Endothelial cell of umbilical vein (primary cell): Measurements from ENCODE around the gene CPNE8. TPM values are rescaled to one million over a fixed set of nuclear protein-coding genes. Genes with fewer than 3 reads are reported as not detected.

Source experiments
- BruUV-seq: library from RNA; stranded (reverse); fragments of 400-500 nt; replicated peaks from 2 replicates; lab custom pipeline; 2021; lab: Mats Ljungman, UMichigan
- CTCF ChIA-PET: fragments of 300-600, 350-600 bp; sonication (Branson Sonifier 250); formaldehyde crosslinking; loops from one replicate; lab custom pipeline; 2021; ENCODE audit warnings: antibody characterized with exemption, inconsistent platforms; lab: Charles Lee
- POLR2A ChIA-PET: fragments of 300-600, 350-600 bp; sonication (Branson Sonifier 250); formaldehyde crosslinking; loops from one replicate; lab custom pipeline; 2021; ENCODE audit warnings: antibody characterized with exemption, inconsistent platforms; lab: Charles Lee
- DNase-seq: peaks from one replicate; pipeline ENCODE4 v3.0.0-alpha.2; 2011; ENCODE audit warnings: low read depth, low spot score
- FAIRE-seq: peaks from 2 replicates; lab custom pipeline; 2011; peaks lifted over from hg19 to GRCh38; lab: Jason Lieb, UNC
- H2AFZ ChIP-seq: 2 replicates; pipeline ENCODE4 v1.6.0; 2012; ENCODE audit warnings: low read depth, low read length, control low read depth, inconsistent platforms
- H3K27ac ChIP-seq: 2 replicates; pipeline ENCODE4 v1.5.1; 2011; ENCODE audit warnings: low read depth, mild to moderate bottlenecking, control low read depth, low read length, moderate library complexity; ENCODE audit not compliant: insufficient read depth
- H3K27me3 ChIP-seq, 2 experiments: 2 replicates each; pipeline versions ENCODE4 v1.6.0 to v1.6.1; 2011; ENCODE audit warnings: low read length in 2 of 2, mixed read lengths in 1 of 2; ENCODE audit not compliant: control insufficient read depth in 2 of 2, insufficient read depth in 2 of 2
- H3K36me3 ChIP-seq, 2 experiments: 2 replicates in 1 of 2; 3 replicates in 1 of 2; pipeline ENCODE4 v1.5.1; 2011; ENCODE audit warnings: low read length in 2 of 2, mild to moderate bottlenecking in 1 of 2, moderate library complexity in 1 of 2; ENCODE audit not compliant: control insufficient read depth in 2 of 2, insufficient read depth in 2 of 2; ENCODE audit errors: extremely low read depth in 1 of 2
- H3K4me1 ChIP-seq: 3 replicates; pipeline ENCODE4 v1.5.1; 2011; ENCODE audit warnings: mild to moderate bottlenecking, low read length; ENCODE audit not compliant: control insufficient read depth, insufficient read depth; ENCODE audit errors: extremely low read depth
- H3K4me2 ChIP-seq: 2 replicates; pipeline ENCODE4 v1.6.1; 2011; ENCODE audit warnings: low read length, control low read depth, mixed read lengths; ENCODE audit not compliant: insufficient read depth
- H3K4me3 ChIP-seq, 3 experiments: fragments of 200-600 bp in 1 of 3; sonication (generic), shearing (Covaris generic) in 1 of 3; replicated peaks in 1 of 3; 2 replicates each; pipeline ENCODE4 v1.5.1; 2011 to 2016; ENCODE audit warnings: control low read depth in 3 of 3, low read length in 3 of 3, mild to moderate bottlenecking in 2 of 3, inconsistent platforms in 1 of 3, low read depth in 1 of 3, moderate library complexity in 1 of 3; ENCODE audit not compliant: insufficient read depth in 1 of 3
- H3K79me2 ChIP-seq: 2 replicates; pipeline ENCODE4 v1.6.0; 2012; ENCODE audit warnings: low read length, inconsistent platforms; ENCODE audit not compliant: control insufficient read depth, insufficient read depth
- H3K9ac ChIP-seq: replicated peaks from 2 replicates; pipeline ENCODE3; 2011; ENCODE audit warnings: low read length, control low read depth; ENCODE audit not compliant: insufficient read depth; ENCODE audit errors: extremely low read depth
- H3K9me1 ChIP-seq: replicated peaks from 3 replicates; pipeline ENCODE4 v1.6.0; 2011; ENCODE audit warnings: mild to moderate bottlenecking, low read length; ENCODE audit not compliant: control insufficient read depth, insufficient read depth; ENCODE audit errors: extremely low read depth
- H3K9me3 ChIP-seq: replicated peaks from 2 replicates; pipeline ENCODE4 v1.5.1; 2012; ENCODE audit warnings: low read length, inconsistent platforms; ENCODE audit not compliant: control insufficient read depth, insufficient read depth
- H4K20me1 ChIP-seq: replicated peaks from 2 replicates; pipeline ENCODE3; 2011; ENCODE audit warnings: mild to moderate bottlenecking, low read length; ENCODE audit not compliant: control insufficient read depth, insufficient read depth; ENCODE audit errors: extremely low read depth
- EZH2 ChIP-seq: IDR thresholded peaks from 2 replicates; pipeline ENCODE4 v1.6.1; 2012; ENCODE audit warnings: borderline replicate concordance, low read depth, mild to moderate bottlenecking, moderate library complexity, low read length, inconsistent platforms; ENCODE audit not compliant: severe bottlenecking
- FOS ChIP-seq: IDR thresholded peaks from 2 replicates; pipeline ENCODE4 v1.6.1; 2011; ENCODE audit warnings: mild to moderate bottlenecking, low read length, moderate library complexity, borderline replicate concordance; ENCODE audit not compliant: insufficient read depth
- GATA2 ChIP-seq: IDR thresholded peaks from 2 replicates; pipeline ENCODE4 v1.7.0; 2011; ENCODE audit warnings: low read depth, mild to moderate bottlenecking, moderate library complexity, mixed read lengths, low read length; ENCODE audit not compliant: insufficient read length, insufficient read depth
- JUN ChIP-seq: IDR thresholded peaks from 2 replicates; pipeline ENCODE4 v1.6.1; 2011; ENCODE audit warnings: borderline replicate concordance, low read depth; ENCODE audit not compliant: insufficient read length, insufficient read depth
- POLR2A ChIP-seq: IDR thresholded peaks from 2 replicates; pipeline ENCODE4 v1.6.1; 2012; ENCODE audit warnings: low read depth, mild to moderate bottlenecking, control low read depth, low read length
- POLR2AphosphoS5 ChIP-seq: IDR thresholded peaks from 2 replicates; pipeline ENCODE4 v1.6.1; 2012; ENCODE audit warnings: low read depth, mild to moderate bottlenecking, control low read depth, low read length, moderate library complexity; ENCODE audit not compliant: insufficient read depth
- dilution Hi-C: fragments of 300-500 bp; cut with MboI; formaldehyde crosslinking; loops from one replicate; pipeline ENCODE4 v1.15.0; 2019; ENCODE audit warnings: low sequenced_read_pairs; ENCODE audit not compliant: extremely low pct_ligation_motif_present
- intact Hi-C: fragments of 100-400 bp; cut with micrococcal nuclease; formaldehyde crosslinking; loops from one replicate; pipeline ENCODE4 v1.10.0; 2022
- polyA plus RNA-seq, 4 experiments: library from polyadenylated mRNA; depleted of rRNA in 3 of 4; stranded (reverse) in 3 of 4; unstranded in 1 of 4; fragments of >200 nt; gene quantifications; 2 replicates each; pipeline versions ENCODE4 v1.2.1 to v1.2.3, GENCODE V29; 2011 to 2012; ENCODE audit warnings: missing spikeins in 1 of 4
- total RNA-seq: library from RNA; stranded (reverse); gene quantifications from 2 replicates; pipeline ENCODE4 v1.2.3, GENCODE V29; 2021
- TF ChIP-seq, protein P1 (sequence below), 2 donors: IDR thresholded peaks; 1 replicate in 1 of 2; 2 replicates in 1 of 2; pipeline ENCODE4 v1.5.1; 2011; ENCODE audit warnings: low read length in 2 of 2, mild to moderate bottlenecking in 2 of 2, moderate library complexity in 2 of 2, control low read depth in 1 of 2, inconsistent platforms in 1 of 2, low read depth in 1 of 2; ENCODE audit not compliant: insufficient read depth in 1 of 2; ENCODE audit errors: extremely low read depth in 1 of 2

The CPNE8 gene
- total and polyA plus RNA-seq, 2 donors (not counting 3 experiments of a cell fraction or from before 2014, with no cell fraction given) = 4.4 to 13.7 TPM

DNA sequence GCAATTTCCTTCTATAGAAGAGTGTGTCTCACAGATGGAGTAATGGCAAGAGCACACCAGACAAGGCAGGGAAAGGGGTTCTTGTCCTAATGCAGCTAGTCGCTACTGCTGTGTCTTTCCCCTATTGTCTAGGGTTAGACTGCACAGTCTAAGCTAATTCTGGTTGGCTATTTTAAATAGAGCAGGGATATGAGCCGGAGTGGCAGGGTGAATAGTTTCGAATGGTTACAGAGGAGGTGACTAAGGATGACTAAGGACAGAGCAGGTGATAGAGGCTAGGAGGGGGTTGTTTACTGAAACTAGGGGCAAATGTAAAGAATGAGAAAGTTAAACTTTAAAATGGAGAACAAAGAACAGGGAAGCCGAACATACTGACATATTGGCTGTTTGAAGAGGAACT lies 25.6 kb upstream of the CPNE8 start:
- no peak for DNase-seq
- Histone ChIP-seq H3K36me3 (no peaks in the 10 kb centered on the region), H3K27me3 (no peaks in the 10 kb centered on the region), H4K20me1 (no peaks in the 10 kb centered on the region), H3K79me2 (no peaks in the 10 kb centered on the region), H3K4me3 (no peak overlapping the region), H2AFZ (no peak overlapping the region), H3K9ac (no peak overlapping the region), H3K4me1 (no peaks in the 10 kb centered on the region), H3K27ac (no peak overlapping the region), H3K4me2 (no peak overlapping the region), H3K9me1 (no peaks in the 10 kb centered on the region), H3K9me3 (no peaks in the 10 kb centered on the region)
- ChIA-PET CTCF (interaction anchor here (2.8 kb wide), 1 partner anchor 10 kb away, joined by 15 read pairs; no protein-coding TSS in a partner anchor), POLR2A (no interaction called here)
- BruUV-seq = no TSS peak
- TF ChIP-seq JUN = no peak
- TF ChIP-seq EZH2 = no peak
- TF ChIP-seq FOS = no peak
- no peak for TF ChIP-seq POLR2A
- no peak for TF ChIP-seq GATA2
- TF ChIP-seq, protein P1, sequence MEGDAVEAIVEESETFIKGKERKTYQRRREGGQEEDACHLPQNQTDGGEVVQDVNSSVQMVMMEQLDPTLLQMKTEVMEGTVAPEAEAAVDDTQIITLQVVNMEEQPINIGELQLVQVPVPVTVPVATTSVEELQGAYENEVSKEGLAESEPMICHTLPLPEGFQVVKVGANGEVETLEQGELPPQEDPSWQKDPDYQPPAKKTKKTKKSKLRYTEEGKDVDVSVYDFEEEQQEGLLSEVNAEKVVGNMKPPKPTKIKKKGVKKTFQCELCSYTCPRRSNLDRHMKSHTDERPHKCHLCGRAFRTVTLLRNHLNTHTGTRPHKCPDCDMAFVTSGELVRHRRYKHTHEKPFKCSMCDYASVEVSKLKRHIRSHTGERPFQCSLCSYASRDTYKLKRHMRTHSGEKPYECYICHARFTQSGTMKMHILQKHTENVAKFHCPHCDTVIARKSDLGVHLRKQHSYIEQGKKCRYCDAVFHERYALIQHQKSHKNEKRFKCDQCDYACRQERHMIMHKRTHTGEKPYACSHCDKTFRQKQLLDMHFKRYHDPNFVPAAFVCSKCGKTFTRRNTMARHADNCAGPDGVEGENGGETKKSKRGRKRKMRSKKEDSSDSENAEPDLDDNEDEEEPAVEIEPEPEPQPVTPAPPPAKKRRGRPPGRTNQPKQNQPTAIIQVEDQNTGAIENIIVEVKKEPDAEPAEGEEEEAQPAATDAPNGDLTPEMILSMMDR (IDR thresholded peaks at IDR 0.05; ENCODE audit: extremely low read depth in 1 of 2, insufficient read depth in 1 of 2, low read depth in 1 of 2, low read length in 2 of 2) = no peak
- TF ChIP-seq POLR2AphosphoS5 = no peak
- dilution Hi-C loops (no loop called here), intact Hi-C loops (no loop called here)
- FAIRE-seq = no peak
